ENCODE data around the gene CACNA1C. TPM values are rescaled to one million over a fixed set of nuclear protein-coding genes. Genes with fewer than 3 reads are reported as not detected.

CACNA1C gene
- total and polyA plus RNA-seq, 2 donors (not counting 1 experiment from before 2014, with no cell fraction given), result 0.01 to 0.02 TPM

DNA sequence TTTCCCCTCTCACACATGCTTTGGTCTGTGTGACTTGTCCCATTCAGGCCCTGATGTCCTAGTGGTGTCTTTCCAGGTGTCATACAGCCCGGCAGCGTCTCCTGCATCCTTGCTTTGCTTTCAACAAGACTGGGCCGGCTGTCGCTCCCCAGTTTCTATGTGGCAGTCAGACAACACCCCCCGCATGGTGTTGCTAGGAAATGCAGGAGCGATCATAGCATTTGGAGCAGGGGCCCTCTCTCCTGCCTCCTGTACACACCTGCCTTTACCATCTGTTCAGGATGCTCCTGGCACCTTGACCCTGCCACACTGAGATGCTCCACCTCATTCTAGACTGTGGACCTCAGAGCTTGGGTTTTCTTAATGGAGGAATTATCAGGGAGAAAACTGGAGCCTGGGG, 29.5 kb downstream of the CACNA1C start:
- Histone ChIP-seq H3K79me2 (ENCODE audit: control insufficient read depth, insufficient read depth, low read length) (no peaks in the 10 kb centered on the region), H2AFZ (ENCODE audit: insufficient read depth, low read depth, low read length, poor library complexity, severe bottlenecking) (no peak overlapping the region), H3K9ac (ENCODE audit: low read length) (no peak overlapping the region), H3K9me3 (ENCODE audit: control extremely low read depth in 1 of 3, control insufficient read depth in 2 of 3, insufficient read depth in 1 of 3, low read length in 2 of 3) (peaks cover 0 to 9% (median 2%) of the 10 kb centered on the region in 3 donors), H4K20me1 (ENCODE audit: control insufficient read depth, insufficient read depth, low read length, poor library complexity, severe bottlenecking) (no peaks in the 10 kb centered on the region), H3K27ac (ENCODE audit: low read length in 2 of 2) (no peak overlapping the region), H3K36me3 (replicated peaks in 1 of 2; ENCODE audit: control extremely low read depth in 1 of 2, control insufficient read depth in 1 of 2, extremely low read depth in 1 of 2, insufficient read depth in 2 of 2, low read length in 1 of 2) (no peaks in the 10 kb centered on the region), H3K4me3 (ENCODE audit: control extremely low read depth in 1 of 5, extremely low read depth in 1 of 5, insufficient read depth in 1 of 5, low read depth in 2 of 5, low read length in 4 of 5) (no peak overlapping the region), H3K4me1 (ENCODE audit: control insufficient read depth in 2 of 2, insufficient read depth in 2 of 2, low read length in 2 of 2) (no peaks in the 10 kb centered on the region), H3K4me2 (replicated peaks; ENCODE audit: low read depth, low read length, poor library complexity, severe bottlenecking) (no peak overlapping the region), H3K27me3 (replicated peaks in 1 of 4; ENCODE audit: control extremely low read depth in 1 of 4, control insufficient read depth in 3 of 4, insufficient read depth in 4 of 4, low read length in 3 of 4) (peaks cover 0 to 7% (median 0%) of the 10 kb centered on the region in 4 experiments)
- CTCF ChIA-PET, result no interaction called here
- POLR2A ChIA-PET, result no interaction called here
- DNase-seq (no peak), ATAC-seq (ENCODE audit: low read depth) (no peak)
- no peak for TF ChIP-seq CTCF (IDR thresholded peaks at IDR 0.05)
- TF ChIP-seq EZH2 (IDR thresholded peaks at IDR 0.05; ENCODE audit: borderline replicate concordance, insufficient read depth, low read depth, low read length, poor library complexity, severe bottlenecking), result no peak
- peaks cover 2% of the 10 kb centered on the region for H3K9me3 Mint-ChIP-seq (ENCODE audit: insufficient read depth)
- no peak overlapping the region for H3K4me3 Mint-ChIP-seq
- 94% methylated on average over 6 of the region's 6 CpGs for WGBS (ENCODE audit: insufficient coverage)
- H3K4me1 Mint-ChIP-seq, result no peaks in the 10 kb centered on the region
- no peak overlapping the region for H3K27ac Mint-ChIP-seq
- intact Hi-C loops (cut with micrococcal nuclease), result no loop called here
- H3K27me3 Mint-ChIP-seq, result peaks cover 7% of the 10 kb centered on the region

DNA sequence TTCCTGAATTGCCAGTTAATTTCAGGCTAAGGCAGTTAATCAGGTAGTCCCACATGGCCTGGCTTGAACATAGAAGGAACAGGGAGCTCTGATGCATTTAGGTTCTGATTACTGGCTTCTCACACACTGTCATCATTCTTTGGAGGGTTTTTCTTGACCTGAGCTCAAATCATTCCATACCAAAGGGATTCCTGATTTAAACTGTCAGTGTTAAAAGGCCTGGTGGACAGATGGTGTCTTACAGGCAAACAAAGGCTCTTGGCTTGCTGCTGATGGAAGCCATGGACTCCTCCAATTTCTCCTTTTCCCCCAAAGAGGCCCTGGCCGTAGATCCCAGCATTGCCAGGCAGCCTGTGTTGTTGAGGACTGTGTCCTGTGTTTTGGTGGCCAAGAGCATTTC, 30.2 kb downstream of the CACNA1C start:
- CTCF ChIA-PET, result interaction anchor here (0.7 kb wide), 1 partner anchor 1827 kb away, joined by 3 read pairs; no protein-coding TSS in a partner anchor
- no CpG with 5 or more reads among the region's 1 CpG for WGBS (ENCODE audit: insufficient coverage)
- ATAC-seq (ENCODE audit: low read depth) (no peak), DNase-seq (no peak)
- H3K9ac ChIP-seq (ENCODE audit: low read length), result no peak overlapping the region
- H3K4me2 ChIP-seq (replicated peaks; ENCODE audit: low read depth, low read length, poor library complexity, severe bottlenecking), result no peak overlapping the region
- Mint-ChIP-seq H3K4me1 (no peaks in the 10 kb centered on the region), H3K27me3 (peaks cover 13% of the 10 kb centered on the region), H3K27ac (no peak overlapping the region), H3K9me3 (ENCODE audit: insufficient read depth) (peaks cover 2% of the 10 kb centered on the region), H3K4me3 (no peak overlapping the region)
- POLR2A ChIA-PET, result no interaction called here
- H2AFZ ChIP-seq (ENCODE audit: insufficient read depth, low read depth, low read length, poor library complexity, severe bottlenecking), result no peak overlapping the region
- no peaks in the 10 kb centered on the region for H3K4me1 ChIP-seq (ENCODE audit: control insufficient read depth in 2 of 2, insufficient read depth in 2 of 2, low read length in 2 of 2)
- no peaks in the 10 kb centered on the region for H3K36me3 ChIP-seq (replicated peaks in 1 of 2; ENCODE audit: control extremely low read depth in 1 of 2, control insufficient read depth in 1 of 2, extremely low read depth in 1 of 2, insufficient read depth in 2 of 2, low read length in 1 of 2)
- H3K79me2 ChIP-seq (ENCODE audit: control insufficient read depth, insufficient read depth, low read length), result no peaks in the 10 kb centered on the region
- H3K27me3 ChIP-seq (replicated peaks in 1 of 4; ENCODE audit: control extremely low read depth in 1 of 4, control insufficient read depth in 3 of 4, insufficient read depth in 4 of 4, low read length in 3 of 4), result peaks cover 0 to 7% (median 0%) of the 10 kb centered on the region in 4 experiments
- H3K4me3 ChIP-seq (ENCODE audit: control extremely low read depth in 1 of 5, extremely low read depth in 1 of 5, insufficient read depth in 1 of 5, low read depth in 2 of 5, low read length in 4 of 5), result no peak overlapping the region
- H3K27ac ChIP-seq (ENCODE audit: low read length in 2 of 2), result no peak overlapping the region
- no peak for TF ChIP-seq EZH2 (IDR thresholded peaks at IDR 0.05; ENCODE audit: borderline replicate concordance, insufficient read depth, low read depth, low read length, poor library complexity, severe bottlenecking)
- TF ChIP-seq CTCF (IDR thresholded peaks at IDR 0.05), result no peak
- no peaks in the 10 kb centered on the region for H4K20me1 ChIP-seq (ENCODE audit: control insufficient read depth, insufficient read depth, low read length, poor library complexity, severe bottlenecking)
- H3K9me3 ChIP-seq (ENCODE audit: control extremely low read depth in 1 of 3, control insufficient read depth in 2 of 3, insufficient read depth in 1 of 3, low read length in 2 of 3), result peaks cover 0 to 9% (median 2%) of the 10 kb centered on the region in 3 donors
- intact Hi-C loops (cut with micrococcal nuclease), result no loop called here

Data from B cell (primary cell).